ENCODE measurements around the gene FOXR1.
A peak's percentile ranks its signal among the peaks of the same experiment; 100 is the strongest.
"Not testable (repeated sequence)": the region's sequence is repeated elsewhere in the genome, so short reads cannot be mapped to it uniquely, and the experiment has no call there.

Gene FOXR1

GRCh38 chr11:118939953-118940598 is 31.5 kb upstream of the FOXR1 start:
- no peak for DNase-seq (ENCODE audit: low read depth in 1 of 2, low spot score in 1 of 2)

- DNase-seq (ENCODE audit: low read depth in 1 of 2, low spot score in 1 of 2), result no peak
Measured at GRCh38 chr11:118947091-118947490, 24.5 kb upstream of the FOXR1 start.

- no peak for DNase-seq (ENCODE audit: low read depth in 1 of 2, low spot score in 1 of 2)
Measured at GRCh38 chr11:118948000-118948399, 23.6 kb upstream of the FOXR1 start.

- DNase-seq (ENCODE audit: low read depth in 1 of 2, low spot score in 1 of 2), result no peak
Measured at GRCh38 chr11:118953265-118953664, 18.3 kb upstream of the FOXR1 start.

- not testable (repeated sequence) for DNase-seq (ENCODE audit: low read depth in 1 of 2, low spot score in 1 of 2)
Measured at GRCh38 chr11:118953976-118954375, 17.6 kb upstream of the FOXR1 start.

- peak; percentile 79 to 82 for DNase-seq (ENCODE audit: low read depth in 1 of 2, low spot score in 1 of 2)
Measured at GRCh38 chr11:118956094-118956846, 15.3 kb upstream of the FOXR1 start, which contains the start of gene UPK2. TSS of gene UPK2 (plus strand) at chr11:118956298. CDS start at chr11:118956351, 53 bp downstream.

GRCh38 chr11:118956847-118957469 is 14.6 kb upstream of the FOXR1 start:
- no peak for DNase-seq (ENCODE audit: low read depth in 1 of 2, low spot score in 1 of 2)

- DNase-seq (ENCODE audit: low read depth in 1 of 2, low spot score in 1 of 2), result no peak
Measured at GRCh38 chr11:118957549-118957948, 14.0 kb upstream of the FOXR1 start.

GRCh38 chr11:118957968-118958367 is 13.6 kb upstream of the FOXR1 start:
- DNase-seq (ENCODE audit: low read depth in 1 of 2, low spot score in 1 of 2), result no peak

- DNase-seq (ENCODE audit: low read depth in 1 of 2, low spot score in 1 of 2), result no peak
Measured at GRCh38 chr11:118958577-118958976, 13.0 kb upstream of the FOXR1 start.

GRCh38 chr11:118961189-118961588 is 10.4 kb upstream of the FOXR1 start:
- DNase-seq (ENCODE audit: low read depth in 1 of 2, low spot score in 1 of 2), result no peak

GRCh38 chr11:118961591-118961990 is 10.0 kb upstream of the FOXR1 start:
- no peak for DNase-seq (ENCODE audit: low read depth in 1 of 2, low spot score in 1 of 2)

GRCh38 chr11:118969508-118969907 is 2.1 kb upstream of the FOXR1 start:
- DNase-seq (ENCODE audit: low read depth in 1 of 2, low spot score in 1 of 2), result not testable (repeated sequence)

GRCh38 chr11:118973985-118974384 is 2.4 kb downstream of the FOXR1 start:
- no peak for DNase-seq (ENCODE audit: low read depth in 1 of 2, low spot score in 1 of 2)

GRCh38 chr11:118975771-118976709 is 4.5 kb downstream of the FOXR1 start:
- DNase-seq (ENCODE audit: low read depth in 1 of 2, low spot score in 1 of 2), result no peak

- no peak for DNase-seq (ENCODE audit: low read depth in 1 of 2, low spot score in 1 of 2)
Measured at GRCh38 chr11:118979434-118979833, 7.9 kb downstream of the FOXR1 start.

GRCh38 chr11:118980191-118980881 is 8.8 kb downstream of the FOXR1 start:
- DNase-seq (ENCODE audit: low read depth in 1 of 2, low spot score in 1 of 2), result no peak

- not testable (repeated sequence) for DNase-seq (ENCODE audit: low read depth in 1 of 2, low spot score in 1 of 2)
Measured at GRCh38 chr11:118984337-118984736, 12.8 kb downstream of the FOXR1 start.

GRCh38 chr11:118984825-118985224 is 13.3 kb downstream of the FOXR1 start:
- DNase-seq (ENCODE audit: low read depth in 1 of 2, low spot score in 1 of 2), result no peak

- no peak for DNase-seq (ENCODE audit: low read depth in 1 of 2, low spot score in 1 of 2)
Measured at GRCh38 chr11:118988280-118988679, 16.7 kb downstream of the FOXR1 start.

All from activated T-helper 1 cell treated with anti-CD3 and anti-CD28 coated beads, Interleukin-2, amount 50 U/mL, for 16 hours (primary cell).